AG04450 (cell line): ENCODE data around the gene FHIP1A. TPM values are rescaled to one million over a fixed set of nuclear protein-coding genes. Genes with fewer than 3 reads are reported as not detected.
A peak's percentile ranks its signal among the peaks of the same experiment; 100 is the strongest.

Experiments used
- CTCF ChIA-PET: fragments of 300-600, 350-600 bp; formaldehyde crosslinking; extraction: SDS; loops from one replicate; lab custom pipeline; 2022; ENCODE audit warnings: antibody characterized with exemption, inconsistent platforms; lab: Charles Lee
- POLR2A ChIA-PET: fragments of 350-600 bp; formaldehyde crosslinking; extraction: SDS; loops from one replicate; lab custom pipeline; 2021; ENCODE audit warnings: antibody characterized with exemption, inconsistent platforms; lab: Yijun Ruan, JAX
- DNase-seq: peaks from one replicate; pipeline ENCODE4 v3.0.0-alpha.2; 2011; ENCODE audit warnings: low read depth, low spot score
- H3K27ac ChIP-seq: one replicate; pipeline ENCODE4 v1.5.1; 2012; ENCODE audit warnings: low read depth, low read length, control low read depth
- H3K27me3 ChIP-seq: one replicate; pipeline ENCODE4 v1.6.0; 2012; ENCODE audit warnings: low read length; ENCODE audit not compliant: control insufficient read depth, insufficient read depth
- H3K4me3 ChIP-seq: 2 replicates; pipeline ENCODE4 v1.5.1; 2011; ENCODE audit warnings: mild to moderate bottlenecking, low read depth, low read length, control low read depth
- H3K9me3 ChIP-seq: 2 replicates; pipeline ENCODE4 v1.5.1; 2012; ENCODE audit warnings: low read length; ENCODE audit not compliant: control insufficient read depth, insufficient read depth
- polyA plus RNA-seq: library from polyadenylated mRNA; depleted of rRNA; stranded (reverse); fragments of >200 nt; gene quantifications from 2 replicates; pipeline ENCODE4 v1.2.3, GENCODE V29; 2011
- TF ChIP-seq, protein P1 (sequence below): IDR thresholded peaks from 2 replicates; pipeline ENCODE4 v1.5.1; 2011; ENCODE audit warnings: low read depth, low read length, control low read depth, inconsistent platforms

FHIP1A gene
- polyA plus RNA-seq, 1 experiment: not detected

DNA sequence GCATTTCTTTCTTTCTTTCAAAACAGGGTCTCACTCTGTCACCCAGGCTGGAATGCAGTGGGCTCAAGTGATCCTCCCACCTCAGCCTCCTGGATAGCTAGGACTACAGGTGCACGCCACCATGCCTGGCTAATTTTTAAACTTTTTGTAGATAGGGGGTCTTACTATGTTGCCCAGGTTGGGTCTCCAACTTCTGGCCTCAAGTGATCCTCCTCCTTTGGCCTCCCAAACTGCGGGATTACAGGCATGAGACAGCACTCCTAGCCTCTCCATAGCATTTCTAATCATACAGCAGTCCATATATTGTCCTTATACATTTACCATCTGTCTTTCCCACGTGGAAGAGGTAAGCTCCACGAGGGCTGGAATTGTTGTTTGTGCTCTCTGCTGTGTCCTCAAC, 2.0 kb upstream of the FHIP1A start:
- TF ChIP-seq, protein P1, sequence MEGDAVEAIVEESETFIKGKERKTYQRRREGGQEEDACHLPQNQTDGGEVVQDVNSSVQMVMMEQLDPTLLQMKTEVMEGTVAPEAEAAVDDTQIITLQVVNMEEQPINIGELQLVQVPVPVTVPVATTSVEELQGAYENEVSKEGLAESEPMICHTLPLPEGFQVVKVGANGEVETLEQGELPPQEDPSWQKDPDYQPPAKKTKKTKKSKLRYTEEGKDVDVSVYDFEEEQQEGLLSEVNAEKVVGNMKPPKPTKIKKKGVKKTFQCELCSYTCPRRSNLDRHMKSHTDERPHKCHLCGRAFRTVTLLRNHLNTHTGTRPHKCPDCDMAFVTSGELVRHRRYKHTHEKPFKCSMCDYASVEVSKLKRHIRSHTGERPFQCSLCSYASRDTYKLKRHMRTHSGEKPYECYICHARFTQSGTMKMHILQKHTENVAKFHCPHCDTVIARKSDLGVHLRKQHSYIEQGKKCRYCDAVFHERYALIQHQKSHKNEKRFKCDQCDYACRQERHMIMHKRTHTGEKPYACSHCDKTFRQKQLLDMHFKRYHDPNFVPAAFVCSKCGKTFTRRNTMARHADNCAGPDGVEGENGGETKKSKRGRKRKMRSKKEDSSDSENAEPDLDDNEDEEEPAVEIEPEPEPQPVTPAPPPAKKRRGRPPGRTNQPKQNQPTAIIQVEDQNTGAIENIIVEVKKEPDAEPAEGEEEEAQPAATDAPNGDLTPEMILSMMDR: no peak
- H3K27ac ChIP-seq: no peak overlapping the region
- H3K9me3 ChIP-seq: no peaks in the 10 kb centered on the region; the same call in 1 of the 2 replicates
- peaks cover 38% of the 10 kb centered on the region for H3K27me3 ChIP-seq
- ChIA-PET CTCF (no interaction called here), POLR2A (no interaction called here)
- no peak overlapping the region for H3K4me3 ChIP-seq
- no peak for DNase-seq

- CTCF ChIA-PET: interaction anchor here (0.8 kb wide), 1 partner anchor 290 kb away, joined by 3 read pairs; no protein-coding TSS in a partner anchor
- no peaks in the 10 kb centered on the region; the same call in 1 of the 2 replicates for H3K9me3 ChIP-seq
- H3K4me3 ChIP-seq: peak overlapping the region; percentile 17; the same call in 1 of the 2 replicates
- no peak overlapping the region for H3K27ac ChIP-seq
- H3K27me3 ChIP-seq: peaks cover 38% of the 10 kb centered on the region
- DNase-seq: no peak
- TF ChIP-seq, protein P1: no peak
- POLR2A ChIA-PET: no interaction called here
Measured at GRCh38 chr4:151407466-151408379, 1.3 kb upstream of the FHIP1A start.

DNA sequence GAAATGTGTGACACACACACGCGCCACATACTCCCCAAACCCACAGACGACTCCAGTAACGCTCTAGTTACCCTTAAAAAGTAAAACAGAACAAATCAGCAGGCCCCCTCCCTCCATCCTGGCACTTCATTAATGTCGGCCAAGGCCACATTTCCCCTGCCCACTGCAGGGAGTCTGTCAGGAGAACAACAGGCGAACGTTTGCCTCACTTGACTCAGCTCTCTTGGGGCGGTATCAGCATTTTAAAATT, 671 bp upstream of the FHIP1A start:
- H3K9me3 ChIP-seq: no peaks in the 10 kb centered on the region; the same call in 1 of the 2 replicates
- H3K4me3 ChIP-seq: peak overlapping the region; percentile 64
- H3K27ac ChIP-seq: no peak overlapping the region
- ChIA-PET POLR2A (interaction anchor here (0.6 kb wide), 1 partner anchor 86 kb away, joined by 7 read pairs; no protein-coding TSS in a partner anchor), CTCF (interaction anchor here (0.8 kb wide), 1 partner anchor 291 kb away, joined by 3 read pairs; no protein-coding TSS in a partner anchor)
- no peak for DNase-seq
- TF ChIP-seq, protein P1: no peak
- H3K27me3 ChIP-seq: peaks cover 38% of the 10 kb centered on the region

DNA sequence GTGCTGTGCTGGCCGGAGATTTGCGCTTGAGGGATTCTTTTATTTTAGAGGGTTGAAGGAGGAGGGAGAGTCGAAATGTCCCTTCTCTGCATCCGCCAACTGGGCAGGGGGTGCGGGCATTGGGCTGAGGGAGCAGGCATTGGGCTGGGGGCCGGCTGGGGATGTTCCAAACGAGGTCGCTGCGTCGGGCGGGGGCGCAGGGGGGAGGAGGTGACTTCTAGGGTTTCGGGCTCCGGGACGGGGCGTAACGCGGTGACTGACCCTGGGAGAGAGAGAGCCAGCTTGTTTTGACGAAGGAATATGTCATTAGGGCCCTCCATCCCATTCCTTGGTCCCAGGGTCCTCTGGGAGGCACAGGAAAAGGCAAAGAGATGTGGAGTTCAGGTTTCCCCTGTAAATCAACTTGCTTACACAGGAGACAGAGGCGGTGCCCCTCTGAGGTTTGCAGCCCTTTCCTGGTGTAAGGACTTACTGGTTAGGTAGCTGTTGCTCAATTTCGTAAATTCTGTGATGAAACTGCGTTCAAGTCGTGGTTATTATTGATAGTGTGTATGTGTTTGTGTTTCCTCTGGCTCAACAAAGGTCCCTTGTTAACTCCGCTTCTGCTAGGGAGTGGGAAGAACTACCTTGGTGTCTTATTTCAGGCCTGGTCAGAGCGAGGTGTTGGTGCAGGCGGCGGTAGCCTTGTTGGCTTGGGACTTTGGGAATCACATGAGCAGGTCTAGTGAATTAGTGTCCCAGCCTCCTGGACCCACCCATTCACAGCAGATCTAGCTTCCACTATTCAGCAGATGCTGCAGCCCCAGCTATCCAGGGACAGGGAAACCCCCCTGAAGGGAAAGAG, 716 bp downstream of the FHIP1A start:
- Histone ChIP-seq H3K9me3 (no peaks in the 10 kb centered on the region; the same call in 1 of the 2 replicates), H3K27ac (no peak overlapping the region), H3K27me3 (peaks cover 38% of the 10 kb centered on the region), H3K4me3 (peak overlapping the region; percentile 56)
- no peak for DNase-seq
- ChIA-PET POLR2A (no interaction called here), CTCF (no interaction called here)
- TF ChIP-seq, protein P1: no peak
